Cardiac septum (tissue), 1 donor: ENCODE data around the gene NFATC1. TPM values are rescaled to one million over a fixed set of nuclear protein-coding genes. Genes with fewer than 3 reads are reported as not detected.

ENCODE experiments used
- DNase-seq: peaks from one replicate; pipeline ENCODE4 v3.0.0-alpha.2; 2020; ENCODE audit warnings: low spot score
- intact Hi-C: fragments of 100-400 bp; cut with DNase I; formaldehyde crosslinking; loops from one replicate; pipeline ENCODE4 v1.14.0; 2022
- total RNA-seq: library from RNA; stranded (reverse); fragmentation: NEBNext Ultra II Directional; extraction: Animal tissue kit (Norgen Biotek cat#: 25700); gene quantifications from one replicate; pipeline ENCODE4 v1.2.1, GENCODE V29; 2021
- donor health status: DM: no; HTN: no; CAD: no.

NFATC1 gene
- total RNA-seq, 1 donor from 2014 or later = 16.4 TPM

- intact Hi-C loops = no loop called here
- no peak for DNase-seq
Measured at GRCh38 chr18:79521416-79522205, 125.9 kb downstream of the NFATC1 start.

DNA sequence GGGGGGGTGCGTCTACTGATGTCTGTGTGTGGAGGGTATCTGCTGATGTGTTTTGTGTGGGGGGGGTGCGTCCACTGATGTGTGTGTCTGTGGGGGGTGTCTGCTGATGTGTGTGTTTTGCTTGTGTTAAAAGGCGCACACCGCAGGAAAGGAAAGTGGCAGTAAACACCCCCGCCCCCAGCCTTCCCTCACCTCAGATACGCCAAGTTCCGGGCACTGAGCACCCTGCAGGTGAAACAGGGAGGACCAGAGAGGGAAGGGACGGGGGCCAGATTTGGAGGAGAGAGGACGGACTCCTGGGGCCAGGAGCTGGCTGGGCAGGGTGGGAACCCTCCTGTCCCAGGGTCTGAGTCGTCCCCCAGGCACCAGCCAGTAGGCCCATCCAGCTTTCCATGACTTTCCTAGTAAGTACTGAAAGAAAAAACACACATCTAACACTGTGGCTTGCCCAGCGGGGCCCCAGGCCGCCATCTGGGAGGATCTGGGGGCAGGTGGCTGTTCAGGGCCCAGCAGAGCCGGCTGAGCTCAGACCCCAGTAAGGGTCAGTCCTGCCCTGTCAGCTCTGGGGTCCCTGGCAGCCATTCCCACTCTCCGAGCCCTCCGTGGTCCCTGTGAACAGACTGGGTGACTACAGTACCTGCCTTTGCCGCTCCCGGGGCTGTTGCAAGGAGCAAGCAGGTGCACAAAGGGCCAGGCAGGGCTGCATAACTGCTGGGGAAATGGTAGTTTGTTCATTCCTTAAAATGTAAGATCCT is 126.9 kb downstream of the NFATC1 start:
- peak; percentile 70 for DNase-seq

DNA sequence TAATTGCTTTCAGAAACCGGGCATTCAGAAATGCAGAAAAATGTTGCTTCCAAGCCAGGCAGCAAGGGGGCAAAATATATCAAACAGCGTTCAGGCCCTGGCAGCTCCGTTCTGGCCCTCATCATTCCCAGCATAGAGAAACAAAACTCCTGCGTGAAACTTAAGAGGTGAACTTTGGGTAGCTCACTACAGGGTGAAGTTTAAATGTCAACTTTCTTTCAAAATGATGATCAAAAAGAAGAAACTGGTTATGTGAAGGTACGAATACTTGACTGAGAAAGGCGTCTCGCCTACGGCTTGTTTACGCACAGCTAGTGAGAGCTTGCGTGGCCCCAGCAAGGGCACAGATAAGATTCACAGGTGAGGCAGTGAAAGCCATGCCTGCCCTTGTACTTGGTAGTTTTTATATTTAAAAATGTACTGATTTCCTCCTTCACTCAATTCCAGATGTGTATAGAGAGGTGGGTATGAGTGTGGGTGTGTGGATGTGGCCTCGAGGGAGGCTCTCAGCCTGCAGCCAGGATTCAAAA is 127.5 kb downstream of the NFATC1 start:
- no peak for DNase-seq
- intact Hi-C loops = no loop called here

More for the DNA sequence above, 126.9 kb downstream of the NFATC1 start:
- intact Hi-C loops = no loop called here

GRCh38 chr18:79523736-79524180 is 128.0 kb downstream of the NFATC1 start:
- DNase-seq = no peak

GRCh38 chr18:79524181-79525078 is 128.7 kb downstream of the NFATC1 start:
- peak; percentile 73 for DNase-seq
- intact Hi-C loops = loop anchor here (5.0 kb wide), 2 partner anchors 118 to 127 kb away; partner anchors contain the start of gene NFATC1

More at GRCh38 chr18:79523736-79524180, 128.0 kb downstream of the NFATC1 start:
- intact Hi-C loops = no loop called here

GRCh38 chr18:79525556-79526467 is 130.1 kb downstream of the NFATC1 start:
- DNase-seq = peak; percentile 80
- intact Hi-C loops = loop anchor here (2.0 to 5.0 kb wide), 3 partner anchors 19 to 129 kb away; partner anchors contain the start of gene NFATC1

GRCh38 chr18:79526468-79527460 is 131.0 kb downstream of the NFATC1 start:
- DNase-seq = peak; percentile 72
- intact Hi-C loops = loop anchor here (2.0 to 5.0 kb wide), 3 partner anchors 20 to 129 kb away; partner anchors contain the start of gene NFATC1

GRCh38 chr18:79527656-79528315 is 132.1 kb downstream of the NFATC1 start:
- intact Hi-C loops = loop anchor here (2.0 to 5.0 kb wide), 4 partner anchors 21 to 147 kb away; partner anchors contain the start of gene NFATC1
- DNase-seq = peak; percentile 69

GRCh38 chr18:79528316-79528695 is 132.6 kb downstream of the NFATC1 start:
- intact Hi-C loops = loop anchor here (2.0 to 5.0 kb wide), 3 partner anchors 114 to 148 kb away; partner anchors contain the start of gene NFATC1

GRCh38 chr18:79528846-79529245 is 133.1 kb downstream of the NFATC1 start:
- DNase-seq = peak; percentile 75

More at GRCh38 chr18:79528316-79528695, 132.6 kb downstream of the NFATC1 start:
- DNase-seq = peak; percentile 44

DNA sequence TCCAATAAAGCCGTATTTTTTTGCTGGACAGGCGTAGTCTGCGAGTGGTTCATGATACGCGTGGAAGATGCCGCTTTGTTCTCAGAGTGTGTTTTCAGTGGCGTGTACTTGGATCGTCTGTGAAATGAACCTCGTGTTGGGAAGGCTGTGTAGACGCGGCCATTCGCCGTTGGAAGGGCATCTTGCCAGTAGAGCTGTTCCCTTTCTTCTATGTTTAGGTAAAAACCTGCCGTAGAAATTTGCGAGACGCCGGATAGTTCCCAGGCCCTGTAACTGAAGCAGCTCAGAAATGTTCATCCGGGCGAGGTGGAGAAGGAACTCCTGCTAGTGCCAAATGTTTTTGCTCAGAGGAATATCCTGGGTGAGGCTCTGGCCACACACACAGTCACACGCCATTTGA is 133.6 kb downstream of the NFATC1 start:
- intact Hi-C loops = loop anchor here (2.0 to 5.0 kb wide), 3 partner anchors 113 to 148 kb away; partner anchors contain the start of gene NFATC1
- peak; percentile 36 for DNase-seq

More at GRCh38 chr18:79528846-79529245, 133.1 kb downstream of the NFATC1 start:
- intact Hi-C loops = loop anchor here (2.0 to 5.0 kb wide), 3 partner anchors 113 to 148 kb away; partner anchors contain the start of gene NFATC1

GRCh38 chr18:79529991-79530390 is 134.3 kb downstream of the NFATC1 start:
- intact Hi-C loops = loop anchor here (2.0 to 5.0 kb wide), 3 partner anchors 112 to 149 kb away; partner anchors contain the start of gene NFATC1
- DNase-seq = peak; percentile 64

DNA sequence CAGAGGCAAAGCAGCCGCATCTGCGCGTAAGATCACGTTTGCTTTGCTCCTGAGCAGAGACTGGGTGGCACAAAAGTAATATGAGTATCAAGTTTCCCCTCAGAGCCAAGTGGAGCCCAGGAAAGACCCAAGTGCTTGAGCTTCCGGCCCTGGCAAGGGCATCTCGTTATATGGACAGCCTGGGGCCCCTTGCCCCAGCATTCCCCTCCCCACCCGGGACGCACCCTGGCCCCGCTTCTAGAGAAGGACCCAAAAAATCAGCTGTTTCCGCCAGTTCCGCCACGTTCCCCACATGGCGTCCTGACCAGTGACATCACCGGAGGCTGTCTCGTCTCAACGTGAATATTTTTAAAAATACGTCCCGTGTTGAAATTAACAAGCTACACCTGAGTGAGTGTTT is 135.1 kb downstream of the NFATC1 start:
- DNase-seq = no peak
- intact Hi-C loops = no loop called here

DNA sequence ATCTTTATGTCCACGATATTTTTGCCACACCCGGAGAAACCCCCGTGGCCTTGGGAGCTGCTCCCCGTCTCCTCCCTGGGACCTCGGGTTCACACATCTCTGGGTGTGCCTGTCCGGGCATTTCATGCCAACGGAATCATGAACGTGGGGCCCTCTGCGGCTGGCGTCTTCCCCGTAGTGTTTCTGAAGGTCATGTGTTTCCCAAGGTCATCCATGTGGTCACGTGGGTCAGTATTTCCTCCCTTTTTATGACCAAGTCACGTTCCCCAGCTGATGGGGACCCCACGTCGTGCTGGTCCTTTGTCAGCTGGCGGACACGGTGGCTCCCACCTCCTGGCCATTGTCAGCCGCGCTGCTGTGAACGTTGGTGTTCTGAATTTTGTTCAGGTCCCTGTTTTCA is 135.7 kb downstream of the NFATC1 start:
- DNase-seq = peak; percentile 63
- intact Hi-C loops = no loop called here

DNA sequence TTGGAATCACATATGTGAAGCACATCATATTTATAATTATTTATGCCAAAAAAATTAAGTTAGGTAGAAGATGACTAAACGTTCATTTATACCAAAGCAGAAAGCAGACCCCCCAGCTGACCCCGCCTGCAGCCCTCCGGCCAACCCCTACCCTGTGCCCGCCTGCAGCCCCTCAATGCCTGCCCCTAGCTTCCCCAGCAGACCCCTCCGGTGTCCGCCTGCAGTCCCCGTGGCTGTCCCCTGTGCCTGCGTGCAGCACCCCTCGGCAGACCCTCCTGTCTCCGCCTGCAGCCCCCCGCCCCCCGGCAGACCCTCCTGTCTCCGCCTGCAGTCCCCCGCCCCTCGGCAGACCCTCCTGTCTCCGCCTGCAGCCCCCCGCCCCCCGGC is 136.2 kb downstream of the NFATC1 start:
- intact Hi-C loops = no loop called here
- DNase-seq = peak; percentile 35
